HG03097 (cell line): Measurements from ENCODE around the gene CREB3L1.

Experiments
- ATAC-seq: cut with Tn5 transposase; IDR thresholded peaks from one replicate; pipeline ENCODE4 v1.9.1; 2021; ENCODE audit not compliant: unreplicated experiment, low FRiP score

Gene CREB3L1

GRCh38 chr11:46361283-46362155, 84.1 kb downstream of the CREB3L1 start:
- ATAC-seq = peak; percentile 70

DNA sequence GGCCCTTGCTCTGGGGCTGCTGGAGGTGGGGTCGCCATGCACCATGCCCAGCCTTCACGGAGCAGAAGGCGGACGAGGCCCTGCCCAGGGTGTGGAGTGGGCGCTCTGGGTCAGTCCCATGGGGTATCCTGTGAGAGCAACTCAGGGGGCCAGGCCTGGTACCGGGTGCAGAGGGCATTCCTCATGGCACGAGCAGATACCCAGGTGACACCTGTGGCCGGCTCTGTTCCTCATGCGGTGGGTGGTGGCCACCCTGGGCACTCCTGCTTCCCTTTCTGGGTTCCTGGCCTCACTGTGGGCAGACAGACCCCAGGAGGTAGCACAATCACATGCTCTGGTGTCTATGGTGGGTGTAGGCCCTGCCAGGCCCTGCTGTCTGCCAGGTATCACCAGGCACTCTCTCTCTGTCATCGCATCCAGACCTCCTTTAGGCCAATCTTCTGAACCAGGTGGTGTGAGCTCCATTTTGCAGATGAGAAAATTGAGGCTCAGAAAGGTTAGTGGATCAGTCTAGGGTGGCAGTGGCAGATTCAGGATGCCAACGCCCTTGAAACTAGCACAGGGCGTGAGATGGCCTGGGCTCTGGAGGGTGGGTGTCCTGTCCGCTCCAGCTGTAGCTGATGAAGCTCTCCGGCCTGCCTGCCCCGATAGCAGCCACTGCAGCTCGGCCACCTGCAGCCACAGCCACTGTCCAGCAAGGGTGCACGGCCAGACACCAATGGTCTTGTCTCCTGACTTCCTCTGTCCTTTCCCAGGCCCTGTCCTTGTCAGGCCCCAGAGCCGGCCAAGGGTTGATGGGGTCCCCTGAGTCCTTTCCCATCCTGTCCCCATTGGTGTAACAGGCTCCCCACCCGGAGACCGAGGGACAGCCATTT, 84.9 kb downstream of the CREB3L1 start:
- no peak for ATAC-seq

- no peak for ATAC-seq
Observed at GRCh38 chr11:46363031-46363407, 85.6 kb downstream of the CREB3L1 start.

GRCh38 chr11:46363455-46364005, 86.1 kb downstream of the CREB3L1 start:
- no peak for ATAC-seq

GRCh38 chr11:46364056-46364455, 86.6 kb downstream of the CREB3L1 start:
- no peak for ATAC-seq

DNA sequence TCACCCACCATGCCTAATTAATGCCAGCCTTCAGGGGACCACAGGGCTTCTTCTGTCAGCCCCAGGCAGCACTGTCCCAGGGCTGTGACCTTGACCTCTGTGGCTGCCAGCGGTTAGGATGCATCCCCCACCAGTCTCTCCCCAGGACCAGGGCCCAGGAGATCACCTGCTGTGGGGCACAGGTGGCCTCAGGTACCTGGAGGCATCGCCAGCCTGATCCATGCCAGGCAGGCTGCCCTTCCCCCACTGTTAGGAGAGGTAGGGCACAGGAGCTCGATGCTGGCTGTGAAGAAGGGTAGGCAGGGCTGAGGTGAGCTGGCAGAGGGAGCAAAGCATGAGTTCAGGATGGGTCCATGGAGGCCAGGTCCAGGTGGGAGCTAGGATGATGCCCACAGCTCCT, 87.3 kb downstream of the CREB3L1 start:
- ATAC-seq = no peak

GRCh38 chr11:46366260-46366659, 88.8 kb downstream of the CREB3L1 start:
- no peak for ATAC-seq

DNA sequence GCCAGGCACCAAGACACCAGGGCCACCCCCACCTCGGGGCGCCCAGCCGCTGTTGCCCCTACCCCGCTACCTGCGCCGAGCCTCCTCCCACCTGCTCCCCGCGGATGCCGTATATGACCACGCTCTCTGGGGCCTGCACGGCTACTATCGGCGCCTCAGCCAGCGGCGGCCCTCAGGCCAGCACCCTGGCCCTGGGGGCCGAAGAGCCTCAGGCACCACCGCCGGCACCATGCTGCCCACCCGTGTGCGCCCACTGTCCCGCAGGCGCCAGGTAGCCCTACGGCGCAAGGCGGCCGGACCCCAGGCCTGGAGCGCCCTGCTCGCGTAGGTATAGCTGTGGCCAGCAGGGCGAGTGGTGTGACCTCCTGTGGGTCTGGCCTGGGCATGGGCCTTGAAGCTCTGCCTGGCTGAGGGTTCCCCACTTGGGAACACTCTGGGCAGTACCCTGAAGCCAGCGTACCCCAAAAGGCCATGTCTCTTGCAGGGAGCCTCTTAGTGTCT, 89.2 kb downstream of the CREB3L1 start:
- ATAC-seq = no peak

- no peak for ATAC-seq
Observed at GRCh38 chr11:46367244-46367915, 89.9 kb downstream of the CREB3L1 start.

DNA sequence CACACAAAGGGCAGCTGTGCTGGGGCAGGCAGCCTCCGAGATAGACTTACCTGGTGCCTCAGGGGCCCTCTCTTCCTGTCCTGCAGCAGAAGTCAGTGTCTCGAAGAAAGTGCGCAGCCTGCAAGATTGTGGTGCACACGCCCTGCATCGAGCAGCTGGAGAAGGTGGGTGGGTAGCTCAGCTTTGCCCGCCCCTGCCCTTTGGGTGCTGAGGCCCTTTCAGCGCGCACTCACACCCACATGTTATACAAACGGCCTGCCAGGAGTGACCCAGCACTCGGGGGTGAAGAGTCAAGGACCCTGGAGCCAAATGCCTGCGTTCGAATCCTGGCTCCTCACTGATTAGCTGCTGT, 90.4 kb downstream of the CREB3L1 start:
- no peak for ATAC-seq

GRCh38 chr11:46369458-46370152, 92.1 kb downstream of the CREB3L1 start:
- ATAC-seq = no peak

GRCh38 chr11:46370253-46370652, 92.8 kb downstream of the CREB3L1 start:
- no peak for ATAC-seq
